DOHH2 (cell line): ENCODE results near the gene TTC12.

ENCODE experiments used
- H3F3A ChIP-seq: fragments of 200-600 bp; sonication (generic), shearing (Covaris generic); 2 replicates; pipeline ENCODE4 v1.6.0; 2016; ENCODE audit warnings: antibody characterized with exemption, mild to moderate bottlenecking; ENCODE audit not compliant: control insufficient read depth, insufficient read depth
- H3K27ac ChIP-seq: fragments of 200-600 bp; sonication (generic); 2 replicates; pipeline ENCODE4 v1.5.1; 2014; ENCODE audit warnings: low read depth, mild to moderate bottlenecking, low read length, moderate library complexity
- H3K27me3 ChIP-seq: fragments of 200-600 bp; sonication (generic); 2 replicates; pipeline ENCODE4 v1.6.1; 2014; ENCODE audit warnings: mild to moderate bottlenecking, low read length, mixed read lengths; ENCODE audit not compliant: control insufficient read depth
- H3K36me3 ChIP-seq: fragments of 200-600 bp; sonication (generic); 2 replicates; pipeline ENCODE4 v1.6.1; 2014; ENCODE audit warnings: mild to moderate bottlenecking, low read length, moderate library complexity, mixed read lengths; ENCODE audit not compliant: control insufficient read depth
- H3K4me1 ChIP-seq: fragments of 200-600 bp; sonication (generic); 2 replicates; pipeline ENCODE4 v1.6.1; 2014; ENCODE audit warnings: mild to moderate bottlenecking, low read length, mixed read lengths; ENCODE audit not compliant: control insufficient read depth
- H3K4me2 ChIP-seq: fragments of 200-600 bp; sonication (generic); 2 replicates; pipeline ENCODE4 v1.6.0; 2014; ENCODE audit warnings: mild to moderate bottlenecking, low read length, moderate library complexity
- H3K4me3 ChIP-seq: fragments of 200-600 bp; sonication (generic); 2 replicates; pipeline ENCODE4 v1.5.1; 2014; ENCODE audit warnings: mild to moderate bottlenecking, low read length, mixed read lengths
- H3K79me2 ChIP-seq: fragments of 200-600 bp; sonication (generic); 2 replicates; pipeline ENCODE4 v1.6.1; 2014; ENCODE audit warnings: mild to moderate bottlenecking, low read length, mixed read lengths; ENCODE audit not compliant: control insufficient read depth
- H3K9me2 ChIP-seq: fragments of 200-600 bp; sonication (generic); replicated peaks from 2 replicates; pipeline ENCODE4 v1.6.1; 2014; ENCODE audit warnings: mild to moderate bottlenecking, low read length, mixed read lengths; ENCODE audit not compliant: control insufficient read depth
- H3K9me3 ChIP-seq: fragments of 200-600 bp; sonication (generic); 2 replicates; pipeline ENCODE4 v1.6.1; 2014; ENCODE audit warnings: antibody characterized with exemption, low read length, mixed read lengths; ENCODE audit not compliant: control insufficient read depth, insufficient read depth
- H4K20me1 ChIP-seq: fragments of 200-600 bp; sonication (generic); 2 replicates; pipeline ENCODE4 v1.6.0; 2014; ENCODE audit warnings: low read depth, mild to moderate bottlenecking, antibody characterized with exemption, low read length, moderate library complexity; ENCODE audit not compliant: control insufficient read depth, insufficient read depth
- EZH2phosphoT487 ChIP-seq: fragments of 200-600 bp; sonication (generic); IDR thresholded peaks from 2 replicates; pipeline ENCODE4 v1.6.1; 2017; ENCODE audit warnings: borderline replicate concordance, mild to moderate bottlenecking, antibody characterized with exemption, low read length, moderate library complexity, mixed read lengths
- TF ChIP-seq, protein P1 (sequence below): fragments of 200-600 bp; sonication (generic); IDR thresholded peaks from one replicate; pipeline ENCODE4 v1.5.1; 2014; ENCODE audit warnings: antibody characterized with exemption, mild to moderate bottlenecking, low read depth, low read length; ENCODE audit not compliant: poor library complexity, severe bottlenecking

TTC12 gene

DNA sequence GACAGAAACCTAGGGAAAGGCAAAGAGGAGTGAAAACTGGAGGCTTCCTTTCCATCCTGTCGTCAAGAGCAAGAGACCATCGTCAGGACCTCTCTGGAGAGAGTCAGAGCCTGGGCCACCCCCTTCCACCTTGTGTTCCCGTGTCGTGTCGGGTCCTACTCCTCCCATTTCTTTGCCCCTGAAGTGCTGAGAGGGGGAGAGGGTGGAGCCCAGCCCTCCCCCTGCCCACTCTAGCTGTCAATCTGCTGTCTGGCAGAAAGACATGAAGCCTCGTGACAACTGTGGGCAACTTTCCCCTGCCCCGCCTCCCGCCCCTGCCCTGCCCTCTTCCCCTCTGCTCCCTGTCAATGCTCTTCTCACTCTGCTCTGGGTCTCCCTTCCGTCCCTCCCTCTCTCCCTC is 93.8 kb downstream of the TTC12 start:
- no peak overlapping the region for H3K27ac ChIP-seq
- no peak for TF ChIP-seq EZH2phosphoT487
- H3K9me3 ChIP-seq: no peaks in the 10 kb centered on the region
- no peaks in the 10 kb centered on the region for H3K27me3 ChIP-seq
- H4K20me1 ChIP-seq: no peaks in the 10 kb centered on the region
- no peaks in the 10 kb centered on the region for H3K36me3 ChIP-seq
- no peaks in the 10 kb centered on the region for H3K4me1 ChIP-seq
- H3K4me2 ChIP-seq: no peak overlapping the region
- no peak overlapping the region for H3K4me3 ChIP-seq
- no peaks in the 10 kb centered on the region for H3K79me2 ChIP-seq
- H3F3A ChIP-seq: no peaks in the 10 kb centered on the region
- no peaks in the 10 kb centered on the region for H3K9me2 ChIP-seq

DNA sequence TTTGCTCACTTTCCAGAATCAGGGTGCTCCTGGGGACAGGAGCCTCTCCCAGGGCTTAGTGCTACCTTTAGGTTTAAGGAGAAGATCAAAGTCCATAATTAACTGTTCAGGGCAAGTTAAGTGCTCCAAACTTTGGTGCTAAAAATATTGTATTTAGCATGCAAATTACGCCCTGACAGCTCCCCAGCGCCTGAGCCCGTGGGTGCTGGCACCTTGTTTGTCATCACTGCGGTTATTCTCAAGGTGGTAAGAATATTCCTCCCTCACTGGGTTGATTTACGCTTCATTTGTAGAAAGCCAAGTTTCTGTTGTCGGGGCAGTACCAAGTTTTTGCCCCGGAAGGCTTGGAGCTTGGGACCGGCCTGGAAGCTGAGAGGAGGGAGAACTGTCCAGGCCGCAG is 94.5 kb downstream of the TTC12 start:
- no peaks in the 10 kb centered on the region for H3K9me2 ChIP-seq
- H4K20me1 ChIP-seq: no peaks in the 10 kb centered on the region
- no peaks in the 10 kb centered on the region for H3K79me2 ChIP-seq
- no peaks in the 10 kb centered on the region for H3K36me3 ChIP-seq
- no peak overlapping the region for H3K4me2 ChIP-seq
- H3F3A ChIP-seq: no peaks in the 10 kb centered on the region
- H3K9me3 ChIP-seq: no peaks in the 10 kb centered on the region
- no peak overlapping the region for H3K27ac ChIP-seq
- H3K4me1 ChIP-seq: no peaks in the 10 kb centered on the region
- no peak overlapping the region for H3K4me3 ChIP-seq
- H3K27me3 ChIP-seq: no peaks in the 10 kb centered on the region
- TF ChIP-seq EZH2phosphoT487: no peak
- TF ChIP-seq, protein P1, sequence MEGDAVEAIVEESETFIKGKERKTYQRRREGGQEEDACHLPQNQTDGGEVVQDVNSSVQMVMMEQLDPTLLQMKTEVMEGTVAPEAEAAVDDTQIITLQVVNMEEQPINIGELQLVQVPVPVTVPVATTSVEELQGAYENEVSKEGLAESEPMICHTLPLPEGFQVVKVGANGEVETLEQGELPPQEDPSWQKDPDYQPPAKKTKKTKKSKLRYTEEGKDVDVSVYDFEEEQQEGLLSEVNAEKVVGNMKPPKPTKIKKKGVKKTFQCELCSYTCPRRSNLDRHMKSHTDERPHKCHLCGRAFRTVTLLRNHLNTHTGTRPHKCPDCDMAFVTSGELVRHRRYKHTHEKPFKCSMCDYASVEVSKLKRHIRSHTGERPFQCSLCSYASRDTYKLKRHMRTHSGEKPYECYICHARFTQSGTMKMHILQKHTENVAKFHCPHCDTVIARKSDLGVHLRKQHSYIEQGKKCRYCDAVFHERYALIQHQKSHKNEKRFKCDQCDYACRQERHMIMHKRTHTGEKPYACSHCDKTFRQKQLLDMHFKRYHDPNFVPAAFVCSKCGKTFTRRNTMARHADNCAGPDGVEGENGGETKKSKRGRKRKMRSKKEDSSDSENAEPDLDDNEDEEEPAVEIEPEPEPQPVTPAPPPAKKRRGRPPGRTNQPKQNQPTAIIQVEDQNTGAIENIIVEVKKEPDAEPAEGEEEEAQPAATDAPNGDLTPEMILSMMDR: no peak

DNA sequence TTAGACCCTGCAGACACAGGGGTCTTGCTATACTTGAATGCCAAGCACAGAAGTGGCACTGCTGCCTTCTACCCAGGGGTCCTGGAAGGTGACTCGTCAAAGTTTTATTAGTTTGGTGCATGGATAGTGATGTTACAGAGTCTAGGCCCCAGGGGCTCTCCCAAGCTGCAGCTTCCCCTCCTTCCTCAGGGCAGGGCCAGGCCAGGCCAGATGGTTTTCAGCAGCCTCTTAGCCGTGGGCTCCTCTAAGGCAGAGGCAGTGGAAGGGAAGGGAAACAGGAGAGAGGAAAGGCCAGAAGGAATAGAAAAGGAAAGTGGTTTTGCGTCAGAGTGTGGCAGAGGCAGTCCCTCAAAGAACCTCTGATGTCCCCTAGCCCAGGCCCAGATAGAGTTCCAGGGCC is 95.1 kb downstream of the TTC12 start:
- H3K4me2 ChIP-seq: no peak overlapping the region
- H3K9me3 ChIP-seq: no peaks in the 10 kb centered on the region
- no peak for TF ChIP-seq EZH2phosphoT487
- TF ChIP-seq, protein P1: no peak
- no peaks in the 10 kb centered on the region for H3K4me1 ChIP-seq
- no peaks in the 10 kb centered on the region for H3K79me2 ChIP-seq
- no peak overlapping the region for H3K27ac ChIP-seq
- no peaks in the 10 kb centered on the region for H3K27me3 ChIP-seq
- H3K36me3 ChIP-seq: no peaks in the 10 kb centered on the region
- H3F3A ChIP-seq: no peaks in the 10 kb centered on the region
- no peaks in the 10 kb centered on the region for H4K20me1 ChIP-seq
- H3K4me3 ChIP-seq: no peak overlapping the region
- no peaks in the 10 kb centered on the region for H3K9me2 ChIP-seq

DNA sequence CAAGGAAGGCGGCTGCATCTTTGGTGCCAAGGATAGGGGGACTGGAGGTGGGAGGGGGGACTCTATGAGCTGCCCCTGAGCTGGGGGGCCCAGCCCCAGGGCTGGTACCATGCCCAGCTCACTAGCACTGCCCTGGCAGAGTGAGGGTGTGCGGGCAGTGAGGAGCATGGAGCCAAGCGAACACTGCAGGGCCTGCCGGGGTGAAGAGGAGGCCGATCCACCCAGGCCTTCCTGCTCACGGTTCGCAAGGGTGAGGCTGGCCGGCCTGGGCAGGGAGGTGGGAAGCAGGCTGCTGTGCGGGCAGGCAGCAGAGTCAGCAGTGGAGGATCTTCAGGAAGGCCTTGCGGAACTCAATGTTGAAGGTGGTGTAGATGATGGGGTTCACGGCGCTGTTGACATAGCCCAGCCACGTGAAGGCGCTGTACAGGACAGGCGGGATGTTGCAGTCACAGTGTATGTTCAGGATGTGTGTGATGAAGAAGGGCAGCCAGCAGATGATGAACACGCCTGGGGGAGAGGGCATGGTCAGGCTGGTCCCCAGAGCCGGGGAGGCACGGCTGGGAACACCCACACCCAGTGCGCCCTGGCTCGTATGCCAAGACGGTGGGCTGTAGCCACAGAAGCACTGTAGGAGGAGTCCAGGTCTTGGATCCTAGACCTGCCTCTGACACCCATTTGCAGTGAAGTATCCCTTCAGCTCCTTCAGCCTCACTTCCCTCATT is 96.2 kb downstream of the TTC12 start:
- Histone ChIP-seq H4K20me1 (no peaks in the 10 kb centered on the region), H3K9me2 (no peaks in the 10 kb centered on the region)
- no peak for TF ChIP-seq EZH2phosphoT487
- TF ChIP-seq, protein P1: no peak

More for the DNA sequence above, 96.2 kb downstream of the TTC12 start:
- no peaks in the 10 kb centered on the region for H3K27me3 ChIP-seq
- H3K4me2 ChIP-seq: no peak overlapping the region
- no peak overlapping the region for H3K4me3 ChIP-seq
- H3F3A ChIP-seq: no peaks in the 10 kb centered on the region
- H3K27ac ChIP-seq: no peak overlapping the region
- no peaks in the 10 kb centered on the region for H3K79me2 ChIP-seq
- no peaks in the 10 kb centered on the region for H3K4me1 ChIP-seq
- no peaks in the 10 kb centered on the region for H3K36me3 ChIP-seq
- H3K9me3 ChIP-seq: no peaks in the 10 kb centered on the region
